Osteoblast (primary cell): ENCODE results near the gene SH3BP5. TPM values are rescaled to one million over a fixed set of nuclear protein-coding genes. Genes with fewer than 3 reads are reported as not detected.
A peak's percentile ranks its signal among the peaks of the same experiment; 100 is the strongest.

Experiments used
- DNase-seq: peaks from one replicate; pipeline ENCODE4 v3.0.0; 2011; ENCODE audit warnings: low spot score, mixed read lengths; ENCODE audit not compliant: insufficient read length; ENCODE audit errors: missing footprints
- H2AFZ ChIP-seq: 2 replicates; pipeline ENCODE4 v1.6.0; 2011; ENCODE audit warnings: mild to moderate bottlenecking, low read length
- H3K27ac ChIP-seq: 2 replicates; pipeline ENCODE4 v1.5.1; 2011; ENCODE audit warnings: mild to moderate bottlenecking, low read depth, low read length, moderate library complexity
- H3K27me3 ChIP-seq: 2 replicates; pipeline ENCODE4 v1.6.0; 2012; ENCODE audit warnings: mild to moderate bottlenecking, control low read depth, inconsistent platforms, low read length, moderate library complexity; ENCODE audit not compliant: insufficient read depth
- H3K36me3 ChIP-seq: 2 replicates; pipeline ENCODE4 v1.5.1; 2011; ENCODE audit warnings: mild to moderate bottlenecking, low read length, control low read depth, moderate library complexity; ENCODE audit not compliant: insufficient read depth
- H3K4me1 ChIP-seq: 2 replicates; pipeline ENCODE4 v1.5.1; 2011; ENCODE audit warnings: mild to moderate bottlenecking, low read length, control low read depth, moderate library complexity; ENCODE audit not compliant: insufficient read depth
- H3K4me2 ChIP-seq: 2 replicates; pipeline ENCODE4 v1.6.0; 2011; ENCODE audit warnings: mild to moderate bottlenecking, low read length; ENCODE audit not compliant: insufficient read depth
- H3K4me3 ChIP-seq: fragments of 200-600 bp; sonication (generic); 3 replicates; pipeline ENCODE4 v1.5.1; 2012; ENCODE audit warnings: mild to moderate bottlenecking, low read length, inconsistent platforms; ENCODE audit not compliant: insufficient read depth
- H3K79me2 ChIP-seq: 2 replicates; pipeline ENCODE4 v1.6.0; 2012; ENCODE audit warnings: mild to moderate bottlenecking, low read length, control low read depth, inconsistent platforms; ENCODE audit not compliant: insufficient read depth
- H3K9me3 ChIP-seq: 2 replicates; pipeline ENCODE4 v1.5.1; 2011; ENCODE audit warnings: low read depth, low read length, control low read depth
- H4K20me1 ChIP-seq: 2 replicates; pipeline ENCODE4 v1.6.0; 2012; ENCODE audit warnings: mild to moderate bottlenecking, low read length, control low read depth; ENCODE audit not compliant: insufficient read depth
- total RNA-seq: library from RNA; depleted of rRNA; stranded (reverse); fragments of >200 nt; gene quantifications from 2 replicates; pipeline ENCODE4 v1.2.3, GENCODE V29; 2012
- TF ChIP-seq, protein P1 (sequence below): IDR thresholded peaks from 2 replicates; pipeline ENCODE4 v1.5.1; 2011; ENCODE audit warnings: mild to moderate bottlenecking, low read depth, low read length, moderate library complexity; ENCODE audit errors: extremely low read depth

Gene SH3BP5
- total RNA-seq, 1 donor: 67.3 TPM

DNA sequence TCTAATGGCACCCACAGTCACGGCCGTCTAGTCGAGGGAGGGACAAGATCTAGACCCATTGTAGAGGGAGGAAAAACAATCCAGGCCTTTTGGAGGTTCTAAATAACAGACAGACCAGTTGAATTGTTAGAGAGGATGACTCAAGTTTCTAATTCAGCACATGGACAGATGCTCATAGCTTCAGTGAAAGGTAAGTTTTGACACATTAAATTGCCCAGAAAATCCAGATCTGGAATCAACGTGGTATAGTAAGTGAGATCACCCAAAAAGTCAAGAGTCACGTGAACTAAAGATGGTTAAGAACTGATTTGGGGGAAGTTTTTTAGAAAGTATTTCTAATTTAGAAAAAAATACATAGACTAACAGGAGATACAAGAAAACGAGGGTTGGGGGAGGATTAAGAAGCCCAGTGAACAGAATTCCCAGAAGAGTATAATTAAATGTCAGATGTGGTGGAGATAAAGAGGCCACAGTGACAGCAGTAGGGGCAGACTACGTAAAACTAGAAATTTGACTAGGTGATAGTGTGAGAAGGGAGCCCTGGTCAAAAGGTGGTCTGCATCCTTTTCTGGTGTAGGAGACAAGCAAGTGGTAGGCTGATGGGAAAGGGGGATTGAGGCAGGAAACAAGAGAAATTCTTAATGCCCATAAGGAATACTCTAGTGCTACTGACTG, 79.2 kb downstream of the SH3BP5 start:
- no peak for DNase-seq
- Histone ChIP-seq H3K4me3 (no peak overlapping the region), H3K27me3 (no peaks in the 10 kb centered on the region), H3K27ac (no peak overlapping the region), H4K20me1 (no peaks in the 10 kb centered on the region), H2AFZ (no peak overlapping the region), H3K4me2 (no peak overlapping the region), H3K9me3 (no peaks in the 10 kb centered on the region), H3K79me2 (no peaks in the 10 kb centered on the region), H3K4me1 (no peaks in the 10 kb centered on the region), H3K36me3 (peaks cover 87% of the 10 kb centered on the region)
- TF ChIP-seq, protein P1, sequence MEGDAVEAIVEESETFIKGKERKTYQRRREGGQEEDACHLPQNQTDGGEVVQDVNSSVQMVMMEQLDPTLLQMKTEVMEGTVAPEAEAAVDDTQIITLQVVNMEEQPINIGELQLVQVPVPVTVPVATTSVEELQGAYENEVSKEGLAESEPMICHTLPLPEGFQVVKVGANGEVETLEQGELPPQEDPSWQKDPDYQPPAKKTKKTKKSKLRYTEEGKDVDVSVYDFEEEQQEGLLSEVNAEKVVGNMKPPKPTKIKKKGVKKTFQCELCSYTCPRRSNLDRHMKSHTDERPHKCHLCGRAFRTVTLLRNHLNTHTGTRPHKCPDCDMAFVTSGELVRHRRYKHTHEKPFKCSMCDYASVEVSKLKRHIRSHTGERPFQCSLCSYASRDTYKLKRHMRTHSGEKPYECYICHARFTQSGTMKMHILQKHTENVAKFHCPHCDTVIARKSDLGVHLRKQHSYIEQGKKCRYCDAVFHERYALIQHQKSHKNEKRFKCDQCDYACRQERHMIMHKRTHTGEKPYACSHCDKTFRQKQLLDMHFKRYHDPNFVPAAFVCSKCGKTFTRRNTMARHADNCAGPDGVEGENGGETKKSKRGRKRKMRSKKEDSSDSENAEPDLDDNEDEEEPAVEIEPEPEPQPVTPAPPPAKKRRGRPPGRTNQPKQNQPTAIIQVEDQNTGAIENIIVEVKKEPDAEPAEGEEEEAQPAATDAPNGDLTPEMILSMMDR: no peak

DNA sequence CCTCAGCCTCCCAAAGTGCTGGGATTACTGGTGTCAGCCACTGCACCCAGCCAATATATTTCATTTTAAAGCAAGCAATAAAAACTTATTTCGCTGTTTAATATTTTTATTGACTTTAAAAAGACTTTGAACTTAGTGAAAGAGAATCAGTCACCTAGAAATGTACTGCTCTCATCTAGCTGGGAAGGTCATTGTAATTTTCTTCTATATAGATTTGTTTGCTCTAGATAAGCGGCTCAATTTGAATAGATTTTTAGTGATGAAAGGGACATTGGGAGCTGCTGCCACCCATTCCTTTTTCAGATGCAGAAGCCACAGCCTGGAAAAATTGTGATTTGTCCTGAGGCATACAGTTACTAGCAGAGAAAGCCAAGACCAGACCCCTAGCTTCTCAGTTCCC, 86.2 kb downstream of the SH3BP5 start:
- TF ChIP-seq, protein P1: no peak
- Histone ChIP-seq H3K4me2 (no peak overlapping the region), H3K27me3 (no peaks in the 10 kb centered on the region), H4K20me1 (no peaks in the 10 kb centered on the region), H3K4me3 (no peak overlapping the region), H3K36me3 (peaks cover 82% of the 10 kb centered on the region), H3K9me3 (no peaks in the 10 kb centered on the region), H3K27ac (no peak overlapping the region), H3K79me2 (no peaks in the 10 kb centered on the region), H3K4me1 (no peaks in the 10 kb centered on the region), H2AFZ (no peak overlapping the region)
- DNase-seq: no peak

DNA sequence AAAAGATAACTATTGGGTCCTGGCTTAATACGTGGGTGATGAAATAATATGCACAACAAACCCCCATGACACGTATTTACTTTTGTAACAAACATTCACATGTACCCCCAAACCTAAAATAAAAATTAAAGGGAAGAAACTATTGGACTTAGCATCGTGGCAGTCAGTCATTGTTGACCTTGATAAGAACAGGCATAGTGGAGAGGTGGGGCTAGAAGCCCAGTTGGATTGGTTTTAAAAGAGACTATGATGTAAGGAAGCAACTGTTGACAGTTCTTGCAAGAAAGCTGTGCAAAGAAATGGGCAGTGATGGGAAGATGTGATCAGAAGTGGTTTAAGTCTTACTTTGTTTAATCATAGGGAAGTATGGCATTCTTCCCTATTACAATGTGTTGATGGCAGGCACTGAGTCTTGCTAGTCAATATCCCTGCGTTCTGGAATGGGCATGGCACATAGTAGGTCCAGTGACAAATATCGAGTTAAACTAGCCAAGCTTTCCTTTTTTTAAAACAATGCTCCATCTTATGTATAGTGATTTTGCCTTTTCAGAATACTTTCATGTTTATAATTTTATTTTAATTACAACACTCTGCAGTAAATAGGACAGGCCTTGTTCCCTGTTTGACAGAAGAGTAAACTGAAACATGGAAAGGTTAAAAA, 88.4 kb downstream of the SH3BP5 start:
- H3K27me3 ChIP-seq: no peaks in the 10 kb centered on the region
- no peak for DNase-seq
- H3K36me3 ChIP-seq: peaks cover 80% of the 10 kb centered on the region
- H3K4me1 ChIP-seq: no peaks in the 10 kb centered on the region
- H3K27ac ChIP-seq: no peak overlapping the region
- no peaks in the 10 kb centered on the region for H3K79me2 ChIP-seq
- H3K4me3 ChIP-seq: no peak overlapping the region
- H4K20me1 ChIP-seq: no peaks in the 10 kb centered on the region
- H3K9me3 ChIP-seq: no peaks in the 10 kb centered on the region
- TF ChIP-seq, protein P1: no peak
- H3K4me2 ChIP-seq: no peak overlapping the region
- no peak overlapping the region for H2AFZ ChIP-seq

DNA sequence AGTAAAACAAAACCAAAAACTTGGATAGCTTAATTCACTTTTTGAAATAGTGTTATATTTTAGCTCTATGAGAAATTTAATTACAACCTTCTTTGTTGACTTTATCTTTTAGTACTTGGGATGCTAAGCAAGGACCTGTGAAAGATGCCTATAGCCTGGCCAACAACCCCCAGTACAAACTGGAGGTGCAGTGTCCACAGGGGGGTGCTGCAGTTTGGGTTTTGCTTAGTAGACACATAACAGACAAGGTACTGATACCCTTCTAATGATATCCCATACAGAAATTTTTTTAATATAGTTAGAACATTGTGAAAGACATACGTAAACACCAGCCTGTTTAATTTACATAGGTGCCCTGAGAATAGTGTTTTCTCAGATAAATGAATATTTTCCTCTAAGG, 91.0 kb downstream of the SH3BP5 start:
- H3K4me2 ChIP-seq: no peak overlapping the region
- peaks cover 67% of the 10 kb centered on the region for H3K36me3 ChIP-seq
- H3K27ac ChIP-seq: no peak overlapping the region
- TF ChIP-seq, protein P1: peak; percentile 47
- H3K79me2 ChIP-seq: no peaks in the 10 kb centered on the region
- H3K4me1 ChIP-seq: no peaks in the 10 kb centered on the region
- no peak overlapping the region for H3K4me3 ChIP-seq
- H3K9me3 ChIP-seq: no peaks in the 10 kb centered on the region
- DNase-seq: no peak
- no peaks in the 10 kb centered on the region for H3K27me3 ChIP-seq
- no peaks in the 10 kb centered on the region for H4K20me1 ChIP-seq
- H2AFZ ChIP-seq: no peak overlapping the region
